Gastroesophageal sphincter (tissue), 3 donors: ENCODE measurements around the gene COL8A1.

Source experiments
- CTCF ChIP-seq, 4 experiments: fragments of 200-600 bp in 2 of 4; fragments of 450-650 bp in 2 of 4; sonication (generic) in 1 of 4; IDR thresholded peaks; one replicate each; pipeline ENCODE4 v1.5.1; 2017 to 2019; ENCODE audit warnings: antibody characterized with exemption in 4 of 4, mild to moderate bottlenecking in 2 of 4, moderate library complexity in 2 of 4
- POLR2A ChIP-seq, 2 donors: fragments of 450-650 bp; IDR thresholded peaks; one replicate each; pipeline ENCODE4 v1.6.1; 2017; ENCODE audit warnings: antibody characterized with exemption in 2 of 2, mild to moderate bottlenecking in 2 of 2, moderate library complexity in 1 of 2

GRCh38 chr3:99699841-99700240 is 61.4 kb downstream of the COL8A1 start:
- no peak for TF ChIP-seq CTCF (IDR thresholded peaks at IDR 0.05)
- TF ChIP-seq POLR2A (IDR thresholded peaks at IDR 0.05), result no peak
